Activated CD4-positive, alpha-beta T cell treated with anti-CD3 and anti-CD28 coated beads for 36 hours (primary cell): ENCODE data around the gene ARL5A. TPM values are rescaled to one million over a fixed set of nuclear protein-coding genes. Genes with fewer than 3 reads are reported as not detected.

Experiments used
- ATAC-seq: fragments of 200-7000 bp; cut with Tn5 transposase; one replicate; pipeline ENCODE4 v1.10.0; 2021; ENCODE audit warnings: mild to moderate bottlenecking, moderate library complexity
- CTCF ChIA-PET: fragments of 350-600 bp; sonication (Branson Sonifier 250); formaldehyde crosslinking; loops from one replicate; lab custom pipeline; 2021; ENCODE audit warnings: antibody characterized with exemption; lab: Charles Lee
- POLR2A ChIA-PET: fragments of 350-600 bp; sonication (Branson Sonifier 250); formaldehyde crosslinking; loops from one replicate; lab custom pipeline; 2021; ENCODE audit warnings: antibody characterized with exemption, inconsistent platforms; lab: Charles Lee
- DNase-seq: peaks from one replicate; pipeline ENCODE4 v3.0.0-alpha.2; 2020
- H3K27ac Mint-ChIP-seq: one replicate; pipeline ENCODE4 v1.8.0; 2021; ENCODE audit warnings: mixed read lengths
- H3K27me3 Mint-ChIP-seq: one replicate; pipeline ENCODE4 v1.8.0; 2021; ENCODE audit warnings: mixed read lengths
- H3K36me3 Mint-ChIP-seq: one replicate; pipeline ENCODE4 v1.8.0; 2021; ENCODE audit warnings: low read depth, mixed read lengths
- H3K4me1 Mint-ChIP-seq: one replicate; pipeline ENCODE4 v1.8.0; 2021; ENCODE audit warnings: mixed read lengths
- H3K4me3 Mint-ChIP-seq: one replicate; pipeline ENCODE4 v1.8.0; 2021; ENCODE audit warnings: mild to moderate bottlenecking, moderate library complexity, mixed read lengths
- H3K9me3 Mint-ChIP-seq: one replicate; pipeline ENCODE4 v1.8.0; 2021; ENCODE audit warnings: low read depth, mixed read lengths
- intact Hi-C, 2 experiments: fragments of 100-400 bp; cut with DNase I in 1 of 2; cut with micrococcal nuclease in 1 of 2; formaldehyde crosslinking; loops; one replicate each; pipeline versions ENCODE4 v1.14.2 to v1.15.1; 2022 to 2024; cut with DNase I, micrococcal nuclease
- total RNA-seq, 2 experiments: library from RNA; stranded (reverse); gene quantifications; one replicate each; pipeline ENCODE4 v1.2.3, GENCODE V29; 2021

ARL5A gene
- total RNA-seq, 2 experiments from 2014 or later, result 60.8 to 64.9 TPM

GRCh38 chr2:151852260-151853069, 24.2 kb upstream of the ARL5A start:
- Mint-ChIP-seq H3K4me1 (no peaks in the 10 kb centered on the region), H3K27ac (no peak overlapping the region), H3K4me3 (no peak overlapping the region), H3K9me3 (no peaks in the 10 kb centered on the region), H3K27me3 (peaks cover 3% of the 10 kb centered on the region), H3K36me3 (no peaks in the 10 kb centered on the region)
- ATAC-seq, result no peak
- CTCF ChIA-PET, result no interaction called here
- DNase-seq, result no peak
- POLR2A ChIA-PET, result no interaction called here
- intact Hi-C loops, result no loop called here

DNA sequence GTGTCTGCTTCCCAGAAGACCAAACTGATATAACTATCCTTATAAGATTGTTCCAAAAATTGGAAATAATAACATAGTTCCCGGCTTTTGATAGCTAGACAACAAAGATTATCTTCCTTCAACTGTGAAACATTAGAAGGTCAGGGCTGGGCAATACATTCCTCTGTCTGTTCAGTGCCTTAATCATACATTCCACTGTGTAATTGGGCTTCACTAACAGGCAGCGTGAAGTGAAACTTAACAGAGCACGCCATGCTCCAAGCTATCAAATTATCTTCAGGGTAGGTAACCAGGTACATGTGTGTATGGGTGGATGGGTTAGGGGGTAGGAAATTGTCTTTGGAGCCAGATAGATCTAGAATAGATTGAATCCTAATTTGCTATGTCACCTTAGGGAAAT, 23.5 kb upstream of the ARL5A start:
- Mint-ChIP-seq H3K4me1 (no peaks in the 10 kb centered on the region), H3K27me3 (peaks cover 3% of the 10 kb centered on the region), H3K9me3 (no peaks in the 10 kb centered on the region), H3K36me3 (no peaks in the 10 kb centered on the region), H3K27ac (no peak overlapping the region), H3K4me3 (no peak overlapping the region)
- no peak for ATAC-seq
- no peak for DNase-seq
- CTCF ChIA-PET, result no interaction called here
- intact Hi-C loops, result no loop called here
- POLR2A ChIA-PET, result no interaction called here

DNA sequence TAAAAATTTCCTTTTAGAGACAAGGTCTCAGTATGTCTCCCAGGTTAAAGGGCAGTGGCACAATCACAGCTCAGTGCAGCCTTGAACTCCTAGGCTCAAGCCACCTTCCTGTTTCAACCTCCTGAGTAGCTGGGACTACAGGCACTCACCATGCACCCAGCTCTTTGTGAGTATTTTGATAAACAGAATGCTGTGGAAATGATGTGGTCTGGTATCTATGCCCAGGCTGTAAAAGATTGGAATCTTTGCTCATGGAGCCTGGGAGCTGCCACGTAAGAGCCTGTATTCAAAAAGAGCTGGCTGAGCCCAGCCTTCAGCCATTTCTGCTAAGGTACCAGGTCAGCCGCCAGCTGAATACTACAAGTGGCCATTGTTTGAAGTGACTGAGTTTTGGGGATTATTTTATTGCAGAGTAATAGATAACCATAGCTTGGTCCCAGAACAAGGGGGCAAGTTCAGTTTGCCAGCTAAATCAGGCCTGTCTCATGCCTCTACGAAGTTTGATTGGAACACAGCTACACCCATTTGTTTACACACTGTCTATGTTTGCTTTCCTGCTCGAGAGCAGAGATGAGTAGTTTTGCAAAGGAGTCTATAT, 21.3 kb upstream of the ARL5A start:
- H3K9me3 Mint-ChIP-seq, result no peaks in the 10 kb centered on the region
- CTCF ChIA-PET, result interaction anchor here (0.9 to 1.1 kb wide), 3 partner anchors 8 to 176 kb away, joined by 3 to 4 read pairs (median 3); no protein-coding TSS in a partner anchor
- H3K27me3 Mint-ChIP-seq, result peaks cover 3% of the 10 kb centered on the region
- DNase-seq, result no peak
- intact Hi-C loops, result no loop called here
- no peak for ATAC-seq
- POLR2A ChIA-PET, result no interaction called here
- no peak overlapping the region for H3K4me3 Mint-ChIP-seq
- no peaks in the 10 kb centered on the region for H3K36me3 Mint-ChIP-seq
- H3K27ac Mint-ChIP-seq, result no peak overlapping the region
- no peaks in the 10 kb centered on the region for H3K4me1 Mint-ChIP-seq

- no peak overlapping the region for H3K27ac Mint-ChIP-seq
- DNase-seq (no peak), ATAC-seq (no peak)
- H3K36me3 Mint-ChIP-seq, result no peaks in the 10 kb centered on the region
- no peaks in the 10 kb centered on the region for H3K9me3 Mint-ChIP-seq
- intact Hi-C loops, result no loop called here
- ChIA-PET POLR2A (interaction anchor here (1.0 kb wide), 1 partner anchor 18 kb away, joined by 3 read pairs; the partner anchor contains the start of gene ARL5A), CTCF (interaction anchor here (1.4 to 1.5 kb wide), 2 partner anchors 9 to 180 kb away, joined by 3 to 4 read pairs; no protein-coding TSS in a partner anchor)
- no peak overlapping the region for H3K4me3 Mint-ChIP-seq
- peaks cover 8% of the 10 kb centered on the region for H3K4me1 Mint-ChIP-seq
- peaks cover 4% of the 10 kb centered on the region for H3K27me3 Mint-ChIP-seq
Observed at GRCh38 chr2:151845884-151846283, 17.7 kb upstream of the ARL5A start.

- DNase-seq, result no peak
- Mint-ChIP-seq H3K4me3 (no peak overlapping the region), H3K27me3 (peaks cover 4% of the 10 kb centered on the region), H3K27ac (no peak overlapping the region), H3K9me3 (no peaks in the 10 kb centered on the region), H3K36me3 (no peaks in the 10 kb centered on the region), H3K4me1 (peaks cover 8% of the 10 kb centered on the region)
- ATAC-seq, result no peak
- ChIA-PET POLR2A (interaction anchor here (1.0 kb wide), 1 partner anchor 17 kb away, joined by 3 read pairs; the partner anchor contains the start of gene ARL5A), CTCF (interaction anchor here (1.4 to 1.5 kb wide), 2 partner anchors 10 to 180 kb away, joined by 3 to 4 read pairs; no protein-coding TSS in a partner anchor)
- intact Hi-C loops, result no loop called here
Observed at GRCh38 chr2:151845481-151845880, 17.3 kb upstream of the ARL5A start.

DNA sequence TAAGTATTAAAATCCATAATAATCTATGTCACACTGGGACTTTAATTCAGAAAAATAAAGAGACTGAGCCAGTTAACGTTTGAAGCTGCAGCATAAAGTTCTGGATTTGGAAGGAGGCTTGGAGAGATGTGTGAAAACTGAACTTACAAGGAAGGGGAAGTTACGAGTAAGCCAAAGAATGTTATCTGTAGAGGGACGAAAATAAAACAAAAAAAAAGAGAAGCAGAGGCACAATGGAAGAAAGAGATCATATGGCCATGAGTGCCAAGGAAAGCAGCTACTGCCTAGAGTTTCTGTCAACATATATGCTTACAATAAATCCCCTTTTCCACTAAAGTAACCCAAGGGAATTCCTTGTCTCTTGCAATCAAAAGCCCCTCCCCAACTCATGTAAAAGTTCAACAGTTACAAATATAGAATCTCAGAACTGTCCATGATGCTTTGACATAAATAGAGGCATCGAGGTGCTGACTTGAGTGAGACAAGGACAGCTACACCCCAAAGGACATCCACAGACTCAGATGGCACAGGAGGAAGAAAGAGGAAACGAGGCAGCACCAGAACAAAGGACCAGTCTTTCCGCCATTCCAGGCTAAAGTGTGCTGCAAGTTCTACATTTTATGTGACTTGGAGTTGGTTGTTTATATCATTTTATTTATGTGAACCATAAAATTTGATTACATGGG, 16.1 kb upstream of the ARL5A start:
- no peak for ATAC-seq
- Mint-ChIP-seq H3K27ac (no peak overlapping the region), H3K4me3 (no peak overlapping the region), H3K36me3 (no peaks in the 10 kb centered on the region), H3K27me3 (peaks cover 4% of the 10 kb centered on the region), H3K4me1 (peaks cover 8% of the 10 kb centered on the region), H3K9me3 (no peaks in the 10 kb centered on the region)
- intact Hi-C loops, result no loop called here
- POLR2A ChIA-PET, result no interaction called here
- no peak for DNase-seq
- CTCF ChIA-PET, result interaction anchor here (0.5 kb wide), 1 partner anchor 89 kb away, joined by 3 read pairs; no protein-coding TSS in a partner anchor

- Mint-ChIP-seq H3K27ac (no peak overlapping the region), H3K36me3 (no peaks in the 10 kb centered on the region), H3K4me1 (peaks cover 8% of the 10 kb centered on the region), H3K27me3 (peaks cover 4% of the 10 kb centered on the region), H3K9me3 (no peaks in the 10 kb centered on the region), H3K4me3 (no peak overlapping the region)
- ChIA-PET POLR2A (no interaction called here), CTCF (no interaction called here)
- ATAC-seq (no peak), DNase-seq (no peak)
- intact Hi-C loops, result no loop called here
Observed at GRCh38 chr2:151843691-151844061, 15.5 kb upstream of the ARL5A start.

DNA sequence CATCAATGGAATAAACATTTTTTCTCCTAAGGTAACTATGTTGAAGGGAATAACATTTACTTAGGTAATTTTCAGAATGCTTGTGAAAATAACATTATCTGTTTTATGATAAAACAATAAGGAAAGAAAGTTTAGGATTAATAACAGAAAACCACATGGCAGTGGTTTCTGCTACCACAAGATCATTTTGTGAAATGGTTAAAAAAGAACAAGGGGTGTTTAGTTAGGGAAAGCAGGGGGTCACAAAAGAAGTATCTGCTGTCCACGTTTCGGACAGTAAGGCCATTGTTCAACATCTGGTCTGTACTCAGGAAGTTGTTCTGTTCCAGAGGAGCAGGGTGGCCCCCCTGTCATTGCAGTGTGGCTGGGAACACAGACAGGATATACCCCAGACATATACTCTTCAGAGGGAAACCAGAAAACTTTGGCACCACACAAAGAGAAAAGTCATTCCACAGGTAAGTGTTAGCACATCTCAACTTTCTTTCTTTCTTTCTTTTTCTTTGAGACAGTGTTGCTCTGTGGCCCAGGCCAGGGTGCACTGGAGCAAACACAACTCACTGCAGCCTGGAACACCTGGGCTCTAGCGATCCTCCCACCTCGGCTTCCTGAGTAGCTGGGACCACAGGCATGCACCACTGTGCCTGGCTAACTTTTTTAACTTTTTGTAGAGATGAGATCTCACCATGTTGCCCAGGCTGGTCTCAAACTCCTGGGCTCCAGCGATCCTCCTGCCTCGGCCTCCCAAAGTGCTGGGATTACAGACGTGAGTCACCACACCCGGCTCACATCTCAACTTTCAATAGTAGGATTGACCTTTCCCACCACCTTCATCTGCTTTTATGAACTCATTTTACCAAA, 14.8 kb upstream of the ARL5A start:
- Mint-ChIP-seq H3K36me3 (no peaks in the 10 kb centered on the region), H3K4me3 (no peak overlapping the region), H3K9me3 (no peaks in the 10 kb centered on the region), H3K27me3 (peaks cover 4% of the 10 kb centered on the region), H3K4me1 (peaks cover 8% of the 10 kb centered on the region), H3K27ac (no peak overlapping the region)
- no peak for DNase-seq
- ChIA-PET POLR2A (no interaction called here), CTCF (no interaction called here)
- intact Hi-C loops, result no loop called here
- ATAC-seq, result no peak

DNA sequence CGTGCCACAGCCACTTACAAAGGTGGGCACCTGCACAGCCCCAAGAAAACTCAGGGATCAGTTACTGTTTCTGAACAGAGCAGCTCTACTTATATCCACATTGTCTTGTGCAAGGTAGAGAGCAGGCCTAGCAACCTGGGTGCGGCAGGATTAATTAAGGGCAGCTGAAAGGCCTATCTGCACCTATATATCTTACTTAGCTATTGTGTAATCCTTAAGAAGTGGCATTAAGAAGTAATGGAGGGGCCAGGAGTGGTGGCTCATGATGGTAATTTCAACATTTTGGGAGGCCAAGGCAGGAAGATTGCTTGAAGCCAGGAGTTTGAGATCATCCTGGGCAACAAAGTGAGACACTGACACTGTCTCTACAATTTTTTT, 12.8 kb upstream of the ARL5A start:
- POLR2A ChIA-PET, result no interaction called here
- ATAC-seq, result no peak

DNA sequence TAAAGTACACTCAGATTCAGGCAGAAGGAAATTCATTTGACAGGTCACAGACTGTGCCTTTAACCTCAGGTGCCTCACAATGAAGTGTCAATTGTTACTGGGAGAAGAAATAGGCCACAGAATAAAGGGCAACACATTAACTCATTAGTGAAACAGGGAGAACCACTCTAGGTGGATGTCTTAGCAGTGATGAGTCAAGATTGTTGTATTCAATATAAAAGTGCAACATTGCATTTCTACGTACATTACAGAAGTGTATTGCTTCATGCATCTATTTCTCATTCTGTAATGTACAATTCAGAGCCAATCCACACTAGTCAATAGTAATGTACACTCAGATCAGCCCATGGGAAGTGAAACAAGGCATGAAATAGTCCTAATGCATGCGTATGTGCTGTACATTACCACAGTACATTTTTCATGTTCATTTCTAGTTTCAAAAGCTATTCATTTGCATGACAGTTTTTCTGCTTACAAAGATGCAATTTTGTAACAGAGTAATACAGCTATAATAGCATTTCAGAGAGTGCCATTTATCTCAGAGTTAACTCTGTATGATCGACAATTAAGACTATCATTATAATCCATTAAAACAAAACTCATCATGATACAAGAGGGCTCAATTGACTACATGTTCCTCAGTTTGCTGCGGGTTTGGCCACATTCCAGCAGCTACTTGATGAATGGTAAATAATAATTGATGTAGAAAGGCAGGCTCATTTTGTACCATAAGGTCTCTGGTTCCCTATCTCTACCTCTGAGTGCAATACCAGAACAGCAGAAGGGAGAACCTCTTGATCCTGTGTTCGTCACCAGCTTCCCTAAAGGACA, 12.2 kb upstream of the ARL5A start:
- intact Hi-C loops, result no loop called here
- no peak overlapping the region for H3K4me3 Mint-ChIP-seq
- no peaks in the 10 kb centered on the region for H3K9me3 Mint-ChIP-seq
- no peak for DNase-seq
- peaks cover 8% of the 10 kb centered on the region for H3K4me1 Mint-ChIP-seq
- ChIA-PET POLR2A (no interaction called here), CTCF (no interaction called here)
- peak; percentile 86 for ATAC-seq
- no peak overlapping the region for H3K27ac Mint-ChIP-seq
- peaks cover 2% of the 10 kb centered on the region for H3K27me3 Mint-ChIP-seq
- no peaks in the 10 kb centered on the region for H3K36me3 Mint-ChIP-seq

More for the DNA sequence above, 12.8 kb upstream of the ARL5A start:
- CTCF ChIA-PET, result no interaction called here
- Mint-ChIP-seq H3K9me3 (no peaks in the 10 kb centered on the region), H3K36me3 (no peaks in the 10 kb centered on the region), H3K4me1 (peaks cover 8% of the 10 kb centered on the region), H3K27me3 (peaks cover 2% of the 10 kb centered on the region), H3K4me3 (no peak overlapping the region), H3K27ac (no peak overlapping the region)
- DNase-seq, result no peak
- intact Hi-C loops, result no loop called here
